Measurements from ENCODE around the gene PTX4.

PTX4 gene

GRCh38 chr16:1488619-1489018 is at the start of gene PTX4:
Gene PTX4, minus strand, starts transcription at chr16:1488944. Its CDS starts 35 bp downstream, at chr16:1488909.
- no peaks in the 10 kb centered on the region for H3K27me3 Mint-ChIP-seq
- no peaks in the 10 kb centered on the region for H3K9me3 Mint-ChIP-seq
- no peak within 1 kb of the TSS for H3K4me3 Mint-ChIP-seq
- peaks cover 3% of the 10 kb centered on the region for H3K36me3 Mint-ChIP-seq (ENCODE audit: insufficient read depth)
- H3K4me1 Mint-ChIP-seq: peaks cover 9% of the 10 kb centered on the region
- no peak for ATAC-seq (replicated peaks; ENCODE audit: extremely low read depth, poor library complexity, severe bottlenecking)
- no peak for DNase-seq (ENCODE audit: low spot score in 2 of 2)
- peak within 1 kb of the TSS; percentile 12 for H3K27ac Mint-ChIP-seq (ENCODE audit: low read depth)

GRCh38 chr16:1537763-1538289 is 49.1 kb upstream of the PTX4 start:
- Mint-ChIP-seq H3K4me1 (peaks cover 40% of the 10 kb centered on the region), H3K36me3 (ENCODE audit: insufficient read depth) (peaks cover 29% of the 10 kb centered on the region), H3K27ac (ENCODE audit: low read depth) (peak overlapping the region; percentile 64), H3K4me3 (peak overlapping the region; percentile 92), H3K9me3 (no peaks in the 10 kb centered on the region), H3K27me3 (no peaks in the 10 kb centered on the region)
- ATAC-seq (replicated peaks; ENCODE audit: extremely low read depth, poor library complexity, severe bottlenecking) (peak; percentile 15), DNase-seq (ENCODE audit: low spot score in 2 of 2) (no peak)

GRCh38 chr16:1537138-1537577 is 48.4 kb upstream of the PTX4 start:
- peaks cover 40% of the 10 kb centered on the region for H3K4me1 Mint-ChIP-seq
- peaks cover 27% of the 10 kb centered on the region for H3K36me3 Mint-ChIP-seq (ENCODE audit: insufficient read depth)

GRCh38 chr16:1536601-1537000 is 47.9 kb upstream of the PTX4 start:
- no peaks in the 10 kb centered on the region for H3K27me3 Mint-ChIP-seq
- H3K36me3 Mint-ChIP-seq (ENCODE audit: insufficient read depth): peaks cover 27% of the 10 kb centered on the region
- DNase-seq (ENCODE audit: low spot score in 2 of 2) (no peak), ATAC-seq (replicated peaks; ENCODE audit: extremely low read depth, poor library complexity, severe bottlenecking) (no peak)
- H3K9me3 Mint-ChIP-seq: no peaks in the 10 kb centered on the region
- peak overlapping the region; percentile 92 for H3K4me3 Mint-ChIP-seq
- H3K27ac Mint-ChIP-seq (ENCODE audit: low read depth): peak overlapping the region; percentile 56
- H3K4me1 Mint-ChIP-seq: peaks cover 40% of the 10 kb centered on the region

More at GRCh38 chr16:1537138-1537577, 48.4 kb upstream of the PTX4 start:
- no peak for ATAC-seq (replicated peaks; ENCODE audit: extremely low read depth, poor library complexity, severe bottlenecking)
- no peak for DNase-seq (ENCODE audit: low spot score in 2 of 2)
- Mint-ChIP-seq H3K9me3 (no peaks in the 10 kb centered on the region), H3K27me3 (no peaks in the 10 kb centered on the region), H3K4me3 (peak overlapping the region; percentile 92), H3K27ac (ENCODE audit: low read depth) (peak overlapping the region; percentile 64)

GRCh38 chr16:1535391-1536291 is 46.9 kb upstream of the PTX4 start:
- DNase-seq (ENCODE audit: low spot score in 2 of 2) (no peak), ATAC-seq (replicated peaks; ENCODE audit: extremely low read depth, poor library complexity, severe bottlenecking) (peak; percentile 41)
- Mint-ChIP-seq H3K27me3 (no peaks in the 10 kb centered on the region), H3K27ac (ENCODE audit: low read depth) (peak overlapping the region; percentile 86), H3K4me3 (peak overlapping the region; percentile 92), H3K36me3 (ENCODE audit: insufficient read depth) (peaks cover 27% of the 10 kb centered on the region), H3K4me1 (peaks cover 40% of the 10 kb centered on the region), H3K9me3 (no peaks in the 10 kb centered on the region)

- H3K27ac Mint-ChIP-seq (ENCODE audit: low read depth): peak overlapping the region; percentile 86
- no peaks in the 10 kb centered on the region for H3K9me3 Mint-ChIP-seq
- peaks cover 37% of the 10 kb centered on the region for H3K4me1 Mint-ChIP-seq
- H3K4me3 Mint-ChIP-seq: peak overlapping the region; percentile 92
- peaks cover 23% of the 10 kb centered on the region for H3K36me3 Mint-ChIP-seq (ENCODE audit: insufficient read depth)
- no peak for DNase-seq (ENCODE audit: low spot score in 2 of 2)
- ATAC-seq (replicated peaks; ENCODE audit: extremely low read depth, poor library complexity, severe bottlenecking): peak; percentile 10
- no peaks in the 10 kb centered on the region for H3K27me3 Mint-ChIP-seq
Measured at GRCh38 chr16:1534021-1535020, 45.6 kb upstream of the PTX4 start.

- H3K9me3 Mint-ChIP-seq: no peaks in the 10 kb centered on the region
- peaks cover 22% of the 10 kb centered on the region for H3K36me3 Mint-ChIP-seq (ENCODE audit: insufficient read depth)
- ATAC-seq (replicated peaks; ENCODE audit: extremely low read depth, poor library complexity, severe bottlenecking): peak; percentile 62
- peak within 1 kb of the TSS; percentile 25 for H3K27ac Mint-ChIP-seq (ENCODE audit: low read depth)
- peak within 1 kb of the TSS; percentile 92 for H3K4me3 Mint-ChIP-seq
- no peaks in the 10 kb centered on the region for H3K27me3 Mint-ChIP-seq
- DNase-seq (ENCODE audit: low spot score in 2 of 2): no peak
- H3K4me1 Mint-ChIP-seq: peaks cover 34% of the 10 kb centered on the region
Measured at GRCh38 chr16:1533443-1533951, 44.8 kb upstream of the PTX4 start, which contains the start of gene TMEM204. Gene TMEM204, plus strand, starts transcription at chr16:1533666. Its CDS starts 610 bp downstream, at chr16:1534276.

GRCh38 chr16:1532771-1533170 is 44.0 kb upstream of the PTX4 start:
- Mint-ChIP-seq H3K36me3 (ENCODE audit: insufficient read depth) (peaks cover 17% of the 10 kb centered on the region), H3K9me3 (no peaks in the 10 kb centered on the region), H3K27me3 (no peaks in the 10 kb centered on the region), H3K4me3 (peak overlapping the region; percentile 92), H3K4me1 (peaks cover 31% of the 10 kb centered on the region), H3K27ac (ENCODE audit: low read depth) (no peak overlapping the region)
- DNase-seq (ENCODE audit: low spot score in 2 of 2) (no peak), ATAC-seq (replicated peaks; ENCODE audit: extremely low read depth, poor library complexity, severe bottlenecking) (no peak)

- DNase-seq (ENCODE audit: low spot score in 2 of 2) (no peak), ATAC-seq (replicated peaks; ENCODE audit: extremely low read depth, poor library complexity, severe bottlenecking) (no peak)
- Mint-ChIP-seq H3K36me3 (ENCODE audit: insufficient read depth) (peaks cover 15% of the 10 kb centered on the region), H3K27ac (ENCODE audit: low read depth) (no peak overlapping the region), H3K27me3 (no peaks in the 10 kb centered on the region), H3K9me3 (no peaks in the 10 kb centered on the region), H3K4me3 (peak overlapping the region; percentile 92), H3K4me1 (peaks cover 29% of the 10 kb centered on the region)
Measured at GRCh38 chr16:1532081-1532760, 43.5 kb upstream of the PTX4 start.

GRCh38 chr16:1531638-1531910 is 42.8 kb upstream of the PTX4 start:
- peaks cover 29% of the 10 kb centered on the region for H3K4me1 Mint-ChIP-seq
- ATAC-seq (replicated peaks; ENCODE audit: extremely low read depth, poor library complexity, severe bottlenecking) (no peak), DNase-seq (ENCODE audit: low spot score in 2 of 2) (no peak)
- H3K27ac Mint-ChIP-seq (ENCODE audit: low read depth): no peak overlapping the region
- no peaks in the 10 kb centered on the region for H3K9me3 Mint-ChIP-seq
- no peaks in the 10 kb centered on the region for H3K27me3 Mint-ChIP-seq
- H3K36me3 Mint-ChIP-seq (ENCODE audit: insufficient read depth): peaks cover 9% of the 10 kb centered on the region
- H3K4me3 Mint-ChIP-seq: no peak overlapping the region

- peaks cover 24% of the 10 kb centered on the region for H3K4me1 Mint-ChIP-seq
- ATAC-seq (replicated peaks; ENCODE audit: extremely low read depth, poor library complexity, severe bottlenecking) (no peak), DNase-seq (ENCODE audit: low spot score in 2 of 2) (no peak)
- no peaks in the 10 kb centered on the region for H3K27me3 Mint-ChIP-seq
- peaks cover 9% of the 10 kb centered on the region for H3K36me3 Mint-ChIP-seq (ENCODE audit: insufficient read depth)
- H3K4me3 Mint-ChIP-seq: no peak overlapping the region
- H3K9me3 Mint-ChIP-seq: no peaks in the 10 kb centered on the region
- H3K27ac Mint-ChIP-seq (ENCODE audit: low read depth): no peak overlapping the region
Measured at GRCh38 chr16:1530883-1531637, 42.3 kb upstream of the PTX4 start.

All from central memory CD8-positive, alpha-beta T cell (primary cell).